Measurements from ENCODE around the gene ATP6V0B. TPM values are rescaled to one million over a fixed set of nuclear protein-coding genes. Genes with fewer than 3 reads are reported as not detected.

Gene ATP6V0B
- total RNA-seq, 1 experiment from 2014 or later = 181 TPM

GRCh38 chr1:43969746-43970466 lies 4.9 kb upstream of the ATP6V0B start, which contains the start of gene DPH2:
TSS of gene DPH2 (plus strand) at chr1:43970010. CDS start at chr1:43970176, 166 bp downstream.
- peak within 1 kb of the TSS; percentile 53 for H3K27ac ChIP-seq (ENCODE audit: low read depth, low read length, poor library complexity, severe bottlenecking)
- POLR2A ChIA-PET (ENCODE audit: low non-redundant PET) = interaction anchor here (0.5 to 0.7 kb wide), 2 partner anchors 8 to 290 kb away, joined by 3 to 4 read pairs; no protein-coding TSS in a partner anchor

DNA sequence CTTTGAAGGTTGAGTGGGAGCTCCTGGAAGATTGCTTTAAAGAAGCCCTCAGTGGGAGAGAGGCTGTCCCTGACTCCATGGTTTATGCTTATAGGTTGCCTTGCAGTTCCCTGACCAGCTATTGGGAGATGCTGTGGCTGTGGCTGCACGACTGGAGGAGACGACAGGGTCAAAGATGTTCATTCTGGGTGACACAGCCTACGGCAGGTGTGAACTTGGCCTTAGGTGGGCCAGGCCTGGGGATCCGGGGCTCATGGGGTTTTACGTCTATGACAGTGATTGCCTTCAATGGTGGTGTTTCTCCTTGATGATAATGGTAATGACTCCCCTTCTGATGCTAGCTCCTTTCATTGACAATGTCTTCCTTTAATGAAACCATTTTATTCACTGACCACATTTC lies 4.3 kb upstream of the ATP6V0B start:
- POLR2A ChIA-PET (ENCODE audit: low non-redundant PET) = no interaction called here

More at GRCh38 chr1:43969746-43970466, 4.9 kb upstream of the ATP6V0B start, which contains the start of gene DPH2:
- TF ChIP-seq, protein P1, sequence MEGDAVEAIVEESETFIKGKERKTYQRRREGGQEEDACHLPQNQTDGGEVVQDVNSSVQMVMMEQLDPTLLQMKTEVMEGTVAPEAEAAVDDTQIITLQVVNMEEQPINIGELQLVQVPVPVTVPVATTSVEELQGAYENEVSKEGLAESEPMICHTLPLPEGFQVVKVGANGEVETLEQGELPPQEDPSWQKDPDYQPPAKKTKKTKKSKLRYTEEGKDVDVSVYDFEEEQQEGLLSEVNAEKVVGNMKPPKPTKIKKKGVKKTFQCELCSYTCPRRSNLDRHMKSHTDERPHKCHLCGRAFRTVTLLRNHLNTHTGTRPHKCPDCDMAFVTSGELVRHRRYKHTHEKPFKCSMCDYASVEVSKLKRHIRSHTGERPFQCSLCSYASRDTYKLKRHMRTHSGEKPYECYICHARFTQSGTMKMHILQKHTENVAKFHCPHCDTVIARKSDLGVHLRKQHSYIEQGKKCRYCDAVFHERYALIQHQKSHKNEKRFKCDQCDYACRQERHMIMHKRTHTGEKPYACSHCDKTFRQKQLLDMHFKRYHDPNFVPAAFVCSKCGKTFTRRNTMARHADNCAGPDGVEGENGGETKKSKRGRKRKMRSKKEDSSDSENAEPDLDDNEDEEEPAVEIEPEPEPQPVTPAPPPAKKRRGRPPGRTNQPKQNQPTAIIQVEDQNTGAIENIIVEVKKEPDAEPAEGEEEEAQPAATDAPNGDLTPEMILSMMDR (conservative IDR thresholded peaks at IDR 0.05; ENCODE audit: low read depth, low read length) = no peak
- TF ChIP-seq EZH2 (IDR thresholded peaks at IDR 0.05; ENCODE audit: borderline replicate concordance, low read depth, low read length, poor library complexity, severe bottlenecking) = no peak
- peak; percentile 98 for DNase-seq (ENCODE audit: low spot score)
- Histone ChIP-seq H3K4me1 (ENCODE audit: insufficient read depth, low read length, poor library complexity, severe bottlenecking) (no peaks in the 10 kb centered on the region), H3K4me3 (ENCODE audit: low read depth, low read length, poor library complexity, severe bottlenecking) (peak within 1 kb of the TSS; percentile 93), H3K36me3 (ENCODE audit: insufficient read depth, low read length, poor library complexity, severe bottlenecking) (no peaks in the 10 kb centered on the region), H3K27me3 (replicated peaks; ENCODE audit: insufficient read depth, low read depth, low read length, poor library complexity) (no peaks in the 10 kb centered on the region), H3K9me3 (ENCODE audit: low read depth, low read length, poor library complexity, severe bottlenecking) (no peaks in the 10 kb centered on the region)
- intact Hi-C loops (cut with micrococcal nuclease; ENCODE audit: unreplicated experiment) = no loop called here
- CTCF ChIA-PET = no interaction called here
- TSS peak; percentile 55 for BruUV-seq (replicated peaks)

DNA sequence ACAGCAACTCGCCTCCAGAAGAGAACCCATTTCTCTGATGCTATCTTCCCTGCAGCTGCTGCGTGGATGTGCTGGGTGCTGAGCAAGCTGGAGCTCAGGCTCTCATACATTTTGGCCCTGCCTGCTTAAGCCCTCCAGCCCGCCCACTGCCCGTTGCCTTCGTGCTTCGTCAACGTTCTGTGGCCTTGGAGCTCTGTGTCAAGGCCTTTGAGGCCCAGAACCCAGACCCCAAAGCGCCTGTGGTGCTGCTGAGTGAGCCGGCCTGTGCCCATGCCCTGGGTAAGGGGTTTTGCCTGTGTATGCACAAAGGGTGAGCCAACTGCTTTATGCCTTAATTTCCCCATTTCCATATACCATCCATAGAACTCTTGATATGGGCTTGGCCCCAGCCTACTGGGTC lies 3.8 kb upstream of the ATP6V0B start:
- Histone ChIP-seq H3K27me3 (replicated peaks; ENCODE audit: insufficient read depth, low read depth, low read length, poor library complexity) (no peaks in the 10 kb centered on the region), H3K9me3 (ENCODE audit: low read depth, low read length, poor library complexity, severe bottlenecking) (no peaks in the 10 kb centered on the region), H3K27ac (ENCODE audit: low read depth, low read length, poor library complexity, severe bottlenecking) (no peak overlapping the region), H3K4me1 (ENCODE audit: insufficient read depth, low read length, poor library complexity, severe bottlenecking) (peaks cover 5% of the 10 kb centered on the region), H3K36me3 (ENCODE audit: insufficient read depth, low read length, poor library complexity, severe bottlenecking) (peaks cover under 1% of the 10 kb centered on the region), H3K4me3 (ENCODE audit: low read depth, low read length, poor library complexity, severe bottlenecking) (peak overlapping the region; percentile 93)
- TF ChIP-seq, protein P1 (conservative IDR thresholded peaks at IDR 0.05; ENCODE audit: low read depth, low read length) = no peak
- TF ChIP-seq EZH2 (IDR thresholded peaks at IDR 0.05; ENCODE audit: borderline replicate concordance, low read depth, low read length, poor library complexity, severe bottlenecking) = no peak
- intact Hi-C loops (cut with micrococcal nuclease; ENCODE audit: unreplicated experiment) = no loop called here
- POLR2A ChIA-PET (ENCODE audit: low non-redundant PET) = no interaction called here
- CTCF ChIA-PET = no interaction called here
- BruUV-seq (replicated peaks) = no TSS peak
- no peak for DNase-seq (ENCODE audit: low spot score)

More for the DNA sequence above, 4.3 kb upstream of the ATP6V0B start:
- Histone ChIP-seq H3K36me3 (ENCODE audit: insufficient read depth, low read length, poor library complexity, severe bottlenecking) (no peaks in the 10 kb centered on the region), H3K27ac (ENCODE audit: low read depth, low read length, poor library complexity, severe bottlenecking) (peak overlapping the region; percentile 53), H3K4me3 (ENCODE audit: low read depth, low read length, poor library complexity, severe bottlenecking) (peak overlapping the region; percentile 93), H3K27me3 (replicated peaks; ENCODE audit: insufficient read depth, low read depth, low read length, poor library complexity) (no peaks in the 10 kb centered on the region), H3K4me1 (ENCODE audit: insufficient read depth, low read length, poor library complexity, severe bottlenecking) (peaks cover 1% of the 10 kb centered on the region), H3K9me3 (ENCODE audit: low read depth, low read length, poor library complexity, severe bottlenecking) (no peaks in the 10 kb centered on the region)
- no peak for DNase-seq (ENCODE audit: low spot score)
- intact Hi-C loops (cut with micrococcal nuclease; ENCODE audit: unreplicated experiment) = no loop called here
- no TSS peak for BruUV-seq (replicated peaks)
- CTCF ChIA-PET = no interaction called here
- no peak for TF ChIP-seq EZH2 (IDR thresholded peaks at IDR 0.05; ENCODE audit: borderline replicate concordance, low read depth, low read length, poor library complexity, severe bottlenecking)
- TF ChIP-seq, protein P1 (conservative IDR thresholded peaks at IDR 0.05; ENCODE audit: low read depth, low read length) = no peak

Measured in A673 (cell line).